Measurements from ENCODE around the gene CIAO3. TPM values are rescaled to one million over a fixed set of nuclear protein-coding genes. Genes with fewer than 3 reads are reported as not detected.

The CIAO3 gene
- polyA plus RNA-seq, 1 donor from 2014 or later = 57.8 TPM

DNA sequence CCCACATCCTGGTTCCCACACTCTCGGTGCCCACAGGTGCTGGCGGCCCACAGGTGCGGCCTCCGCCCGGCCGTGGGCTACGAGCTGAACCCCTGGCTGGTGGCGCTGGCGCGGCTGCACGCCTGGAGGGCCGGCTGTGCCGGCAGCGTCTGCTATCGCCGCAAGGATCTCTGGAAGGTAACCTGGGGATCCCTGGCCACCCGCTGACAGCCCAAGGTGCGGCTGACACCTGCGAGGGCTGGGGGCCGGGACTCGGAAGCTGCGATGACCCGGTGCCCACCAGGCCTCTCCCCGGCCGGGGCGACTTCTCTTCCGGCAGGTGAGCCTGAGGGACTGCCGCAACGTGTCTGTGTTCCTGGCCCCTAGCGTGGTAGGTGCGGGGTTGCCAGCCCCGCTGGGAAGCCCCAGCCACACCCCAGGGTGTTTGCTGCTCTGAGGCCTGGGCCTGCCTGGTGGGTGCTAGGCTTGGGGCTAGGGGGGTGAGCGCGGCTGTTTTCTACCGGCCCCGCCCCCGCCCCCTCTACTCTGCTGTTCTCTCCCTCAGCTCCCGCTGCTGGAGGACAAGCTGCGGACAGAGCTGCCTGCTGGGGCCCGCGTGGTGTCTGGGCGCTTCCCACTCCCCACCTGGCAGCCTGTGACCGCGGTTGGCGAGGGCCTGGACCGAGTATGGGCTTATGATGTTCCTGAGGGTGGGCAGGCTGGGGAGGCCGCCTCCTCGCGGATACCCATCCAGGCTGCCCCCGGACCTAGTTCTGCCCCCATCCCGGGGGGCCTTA lies 18.8 kb downstream of the CIAO3 start:
- Histone ChIP-seq H3K27ac (ENCODE audit: low read length) (no peak overlapping the region), H2AFZ (ENCODE audit: low read depth, low read length) (no peak overlapping the region), H3K4me2 (ENCODE audit: low read length) (peak overlapping the region; percentile 55), H3K9ac (ENCODE audit: low read length) (peak overlapping the region; percentile 90), H3K9me3 (ENCODE audit: low read length) (no peaks in the 10 kb centered on the region), H3K27me3 (ENCODE audit: insufficient read depth, low read depth, low read length) (no peaks in the 10 kb centered on the region), H3K36me3 (ENCODE audit: insufficient read depth, low read length) (no peaks in the 10 kb centered on the region), H3F3A (ENCODE audit: insufficient read depth, low read length, poor library complexity, severe bottlenecking) (no peaks in the 10 kb centered on the region), H4K20me1 (ENCODE audit: insufficient read depth) (no peaks in the 10 kb centered on the region), H3K9me2 (ENCODE audit: insufficient read depth, low read length) (no peaks in the 10 kb centered on the region), H3K79me2 (replicated peaks; ENCODE audit: insufficient read depth, low read length) (peaks cover 6% of the 10 kb centered on the region), H3K4me3 (ENCODE audit: low read length) (peak overlapping the region; percentile 95)
- TF ChIP-seq, protein P1, sequence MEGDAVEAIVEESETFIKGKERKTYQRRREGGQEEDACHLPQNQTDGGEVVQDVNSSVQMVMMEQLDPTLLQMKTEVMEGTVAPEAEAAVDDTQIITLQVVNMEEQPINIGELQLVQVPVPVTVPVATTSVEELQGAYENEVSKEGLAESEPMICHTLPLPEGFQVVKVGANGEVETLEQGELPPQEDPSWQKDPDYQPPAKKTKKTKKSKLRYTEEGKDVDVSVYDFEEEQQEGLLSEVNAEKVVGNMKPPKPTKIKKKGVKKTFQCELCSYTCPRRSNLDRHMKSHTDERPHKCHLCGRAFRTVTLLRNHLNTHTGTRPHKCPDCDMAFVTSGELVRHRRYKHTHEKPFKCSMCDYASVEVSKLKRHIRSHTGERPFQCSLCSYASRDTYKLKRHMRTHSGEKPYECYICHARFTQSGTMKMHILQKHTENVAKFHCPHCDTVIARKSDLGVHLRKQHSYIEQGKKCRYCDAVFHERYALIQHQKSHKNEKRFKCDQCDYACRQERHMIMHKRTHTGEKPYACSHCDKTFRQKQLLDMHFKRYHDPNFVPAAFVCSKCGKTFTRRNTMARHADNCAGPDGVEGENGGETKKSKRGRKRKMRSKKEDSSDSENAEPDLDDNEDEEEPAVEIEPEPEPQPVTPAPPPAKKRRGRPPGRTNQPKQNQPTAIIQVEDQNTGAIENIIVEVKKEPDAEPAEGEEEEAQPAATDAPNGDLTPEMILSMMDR (IDR thresholded peaks at IDR 0.05; ENCODE audit: poor library complexity, severe bottlenecking) = no peak
- TF ChIP-seq POLR2AphosphoS5 (IDR thresholded peaks at IDR 0.05) (no peak), TAF1 (IDR thresholded peaks at IDR 0.05; ENCODE audit: low read depth) (no peak), MXI1 (conservative IDR thresholded peaks at IDR 0.05; ENCODE audit: poor library complexity, severe bottlenecking) (no peak), RAD21 (conservative IDR thresholded peaks at IDR 0.05) (no peak), EZH2 (IDR thresholded peaks at IDR 0.05; ENCODE audit: borderline replicate concordance, insufficient read depth, low read length, poor library complexity, severe bottlenecking) (no peak), EP300 (conservative IDR thresholded peaks at IDR 0.05; ENCODE audit: poor library complexity, severe bottlenecking) (no peak), SMC3 (conservative IDR thresholded peaks at IDR 0.05; ENCODE audit: poor library complexity) (no peak)
- TF ChIP-seq, protein P2, sequence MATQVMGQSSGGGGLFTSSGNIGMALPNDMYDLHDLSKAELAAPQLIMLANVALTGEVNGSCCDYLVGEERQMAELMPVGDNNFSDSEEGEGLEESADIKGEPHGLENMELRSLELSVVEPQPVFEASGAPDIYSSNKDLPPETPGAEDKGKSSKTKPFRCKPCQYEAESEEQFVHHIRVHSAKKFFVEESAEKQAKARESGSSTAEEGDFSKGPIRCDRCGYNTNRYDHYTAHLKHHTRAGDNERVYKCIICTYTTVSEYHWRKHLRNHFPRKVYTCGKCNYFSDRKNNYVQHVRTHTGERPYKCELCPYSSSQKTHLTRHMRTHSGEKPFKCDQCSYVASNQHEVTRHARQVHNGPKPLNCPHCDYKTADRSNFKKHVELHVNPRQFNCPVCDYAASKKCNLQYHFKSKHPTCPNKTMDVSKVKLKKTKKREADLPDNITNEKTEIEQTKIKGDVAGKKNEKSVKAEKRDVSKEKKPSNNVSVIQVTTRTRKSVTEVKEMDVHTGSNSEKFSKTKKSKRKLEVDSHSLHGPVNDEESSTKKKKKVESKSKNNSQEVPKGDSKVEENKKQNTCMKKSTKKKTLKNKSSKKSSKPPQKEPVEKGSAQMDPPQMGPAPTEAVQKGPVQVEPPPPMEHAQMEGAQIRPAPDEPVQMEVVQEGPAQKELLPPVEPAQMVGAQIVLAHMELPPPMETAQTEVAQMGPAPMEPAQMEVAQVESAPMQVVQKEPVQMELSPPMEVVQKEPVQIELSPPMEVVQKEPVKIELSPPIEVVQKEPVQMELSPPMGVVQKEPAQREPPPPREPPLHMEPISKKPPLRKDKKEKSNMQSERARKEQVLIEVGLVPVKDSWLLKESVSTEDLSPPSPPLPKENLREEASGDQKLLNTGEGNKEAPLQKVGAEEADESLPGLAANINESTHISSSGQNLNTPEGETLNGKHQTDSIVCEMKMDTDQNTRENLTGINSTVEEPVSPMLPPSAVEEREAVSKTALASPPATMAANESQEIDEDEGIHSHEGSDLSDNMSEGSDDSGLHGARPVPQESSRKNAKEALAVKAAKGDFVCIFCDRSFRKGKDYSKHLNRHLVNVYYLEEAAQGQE (IDR thresholded peaks at IDR 0.05; ENCODE audit: borderline replicate concordance) = no peak

DNA sequence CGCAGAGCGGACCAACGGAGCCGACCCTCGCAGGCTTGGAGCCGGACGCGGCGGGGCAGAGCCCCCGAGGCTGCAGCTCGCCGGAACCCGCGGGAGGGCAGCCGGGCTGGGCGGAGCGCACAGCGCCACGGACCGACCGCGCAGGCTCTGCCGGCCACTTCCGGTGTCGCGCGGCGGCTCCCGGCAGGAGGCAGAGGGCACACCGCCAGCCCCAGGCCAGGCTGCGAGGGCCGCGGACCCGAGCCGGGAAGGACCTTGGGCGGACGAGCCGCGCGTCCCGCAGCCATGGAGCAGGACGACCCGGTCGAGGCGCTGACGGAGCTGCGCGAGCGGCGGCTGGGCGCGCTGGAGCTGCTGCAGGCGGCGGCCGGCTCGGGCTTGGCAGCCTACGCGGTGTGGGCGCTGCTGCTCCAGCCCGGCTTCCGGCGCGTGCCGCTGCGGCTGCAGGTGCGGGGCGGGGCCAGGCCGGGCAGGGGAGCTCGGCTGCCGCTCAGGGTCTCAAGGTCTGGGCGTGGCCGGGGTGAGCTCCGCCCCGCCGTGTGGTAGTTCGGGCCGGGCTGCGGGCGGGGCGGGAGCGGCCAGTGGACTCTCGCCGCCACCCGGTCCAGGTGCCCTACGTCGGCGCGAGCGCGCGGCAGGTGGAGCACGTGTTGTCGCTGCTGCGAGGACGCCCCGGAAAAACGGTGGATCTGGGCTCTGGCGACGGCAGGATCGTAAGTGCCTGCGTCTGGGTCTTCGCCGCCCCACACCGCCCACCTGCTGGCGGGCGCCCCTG lies 19.6 kb downstream of the CIAO3 start, which contains the start of gene ANTKMT:
ANTKMT (plus strand) TSS at position 157 of the 775 bp plus-strand sequence; CDS start at position 286, 129 bp downstream.
- Histone ChIP-seq H3K9me3 (ENCODE audit: low read length) (no peaks in the 10 kb centered on the region), H3K9me2 (ENCODE audit: insufficient read depth, low read length) (no peaks in the 10 kb centered on the region), H3K79me2 (replicated peaks; ENCODE audit: insufficient read depth, low read length) (peaks cover 10% of the 10 kb centered on the region), H2AFZ (ENCODE audit: low read depth, low read length) (peak within 1 kb of the TSS; percentile 2), H3K27ac (ENCODE audit: low read length) (peak within 1 kb of the TSS; percentile 89), H3K4me2 (ENCODE audit: low read length) (peak within 1 kb of the TSS; percentile 96), H3F3A (ENCODE audit: insufficient read depth, low read length, poor library complexity, severe bottlenecking) (no peaks in the 10 kb centered on the region), H3K9ac (ENCODE audit: low read length) (peak within 1 kb of the TSS; percentile 90), H3K27me3 (ENCODE audit: insufficient read depth, low read depth, low read length) (no peaks in the 10 kb centered on the region), H3K36me3 (ENCODE audit: insufficient read depth, low read length) (no peaks in the 10 kb centered on the region), H4K20me1 (ENCODE audit: insufficient read depth) (no peaks in the 10 kb centered on the region), H3K4me3 (ENCODE audit: low read length) (peak within 1 kb of the TSS; percentile 95)
- TF ChIP-seq SMC3 (conservative IDR thresholded peaks at IDR 0.05; ENCODE audit: poor library complexity) (no peak), TAF1 (IDR thresholded peaks at IDR 0.05; ENCODE audit: low read depth) (no peak), POLR2AphosphoS5 (IDR thresholded peaks at IDR 0.05) (peak; percentile 65), EZH2 (IDR thresholded peaks at IDR 0.05; ENCODE audit: borderline replicate concordance, insufficient read depth, low read length, poor library complexity, severe bottlenecking) (no peak), MXI1 (conservative IDR thresholded peaks at IDR 0.05; ENCODE audit: poor library complexity, severe bottlenecking) (peak; percentile 90), RAD21 (conservative IDR thresholded peaks at IDR 0.05) (no peak), EP300 (conservative IDR thresholded peaks at IDR 0.05; ENCODE audit: poor library complexity, severe bottlenecking) (peak; percentile 30)
- TF ChIP-seq, protein P2 (IDR thresholded peaks at IDR 0.05; ENCODE audit: borderline replicate concordance) = no peak
- TF ChIP-seq, protein P1 (IDR thresholded peaks at IDR 0.05; ENCODE audit: poor library complexity, severe bottlenecking) = no peak
